Keratinocyte (primary cell): Measurements from ENCODE around the gene IFI30. TPM values are rescaled to one million over a fixed set of nuclear protein-coding genes. Genes with fewer than 3 reads are reported as not detected.
"Not testable (repeated sequence)": the region's sequence is repeated elsewhere in the genome, so short reads cannot be mapped to it uniquely, and the experiment has no call there.

Source experiments
- DNase-seq: peaks from one replicate; pipeline ENCODE4 v3.0.0-alpha.2; 2011; ENCODE audit warnings: low read depth, missing footprints, low spot score
- FAIRE-seq: peaks from 2 replicates; lab custom pipeline; 2011; peaks lifted over from hg19 to GRCh38; lab: Jason Lieb, UNC
- H2AFZ ChIP-seq: 2 replicates; pipeline ENCODE4 v1.6.0; 2012; ENCODE audit warnings: low read length, control low read depth, inconsistent platforms; ENCODE audit not compliant: control insufficient read depth
- H3K27ac ChIP-seq: 2 replicates; pipeline ENCODE4 v1.5.1; 2011; ENCODE audit warnings: low read length; ENCODE audit not compliant: control insufficient read depth, insufficient read depth
- H3K27me3 ChIP-seq: 3 replicates; pipeline ENCODE4 v1.6.0; 2011; ENCODE audit warnings: low read length; ENCODE audit not compliant: control insufficient read depth, insufficient read depth; ENCODE audit errors: extremely low read depth
- H3K36me3 ChIP-seq, 2 experiments: 2 replicates in 1 of 2; 3 replicates in 1 of 2; pipeline ENCODE4 v1.5.1; 2011; ENCODE audit warnings: low read length in 2 of 2, mild to moderate bottlenecking in 1 of 2; ENCODE audit not compliant: control insufficient read depth in 2 of 2, insufficient read depth in 2 of 2; ENCODE audit errors: extremely low read depth in 1 of 2
- H3K4me1 ChIP-seq: 3 replicates; pipeline ENCODE4 v1.5.1; 2011; ENCODE audit warnings: low read length; ENCODE audit not compliant: control insufficient read depth, insufficient read depth; ENCODE audit errors: extremely low read depth
- H3K4me2 ChIP-seq: 3 replicates; pipeline ENCODE4 v1.6.0; 2011; ENCODE audit warnings: low read depth, low read length; ENCODE audit not compliant: control insufficient read depth, insufficient read depth; ENCODE audit errors: extremely low read depth
- H3K4me3 ChIP-seq, 3 experiments: fragments of 200-600 bp in 1 of 3; sonication (generic) in 1 of 3; 2 replicates in 2 of 3; 3 replicates in 1 of 3; pipeline ENCODE4 v1.5.1; 2011 to 2016; ENCODE audit warnings: low read length in 3 of 3, mild to moderate bottlenecking in 3 of 3, control low read depth in 2 of 3, inconsistent platforms in 1 of 3, low read depth in 1 of 3, mixed read lengths in 1 of 3, mixed run types in 1 of 3, moderate library complexity in 1 of 3; ENCODE audit not compliant: control insufficient read depth in 2 of 3, insufficient read depth in 2 of 3; ENCODE audit errors: extremely low read depth in 1 of 3
- H3K79me2 ChIP-seq: 2 replicates; pipeline ENCODE4 v1.6.0; 2012; ENCODE audit warnings: low read length; ENCODE audit not compliant: control insufficient read depth, insufficient read depth
- H3K9ac ChIP-seq: 3 replicates; pipeline ENCODE4 v1.6.0; 2011; ENCODE audit warnings: low read length; ENCODE audit not compliant: control insufficient read depth, insufficient read depth; ENCODE audit errors: extremely low read depth
- H3K9me1 ChIP-seq: 3 replicates; pipeline ENCODE4 v1.6.0; 2011; ENCODE audit warnings: low read length; ENCODE audit not compliant: control insufficient read depth, insufficient read depth; ENCODE audit errors: extremely low read depth
- H3K9me3 ChIP-seq: 2 replicates; pipeline ENCODE4 v1.5.1; 2012; ENCODE audit warnings: low read depth, low read length; ENCODE audit not compliant: control insufficient read depth
- H4K20me1 ChIP-seq: 3 replicates; pipeline ENCODE4 v1.6.0; 2011; ENCODE audit warnings: low read length; ENCODE audit not compliant: control insufficient read depth, insufficient read depth; ENCODE audit errors: extremely low read depth
- EZH2 ChIP-seq: IDR thresholded peaks from one replicate; pipeline ENCODE4 v1.6.1; 2012; ENCODE audit warnings: inconsistent platforms, mild to moderate bottlenecking, low read length, moderate library complexity
- dilution Hi-C: fragments of 300-500 bp; cut with MboI; formaldehyde crosslinking; loops from one replicate; pipeline ENCODE4 v1.7.0; 2020; ENCODE audit warnings: low sequenced_read_pairs; ENCODE audit not compliant: extremely low pct_ligation_motif_present
- polyA plus RNA-seq, 5 experiments: library from polyadenylated mRNA; depleted of rRNA in 3 of 5; stranded (reverse) in 3 of 5; stranded (forward) in 1 of 5; unstranded in 1 of 5; fragments of >200 nt; gene quantifications; 1 replicate in 1 of 5; 2 replicates in 3 of 5; 3 replicates in 1 of 5; pipeline versions ENCODE4 v1.2.1 to v1.2.3, GENCODE V29; 2011 to 2012; ENCODE audit warnings: missing spikeins in 2 of 5, low read depth in 1 of 5, low replicate concordance in 1 of 5
- TF ChIP-seq, protein P1 (sequence below), 3 experiments: IDR thresholded peaks in 1 of 3; conservative IDR thresholded peaks in 1 of 3; optimal IDR thresholded peaks in 1 of 3; 2 replicates in 2 of 3; 3 replicates in 1 of 3; pipeline versions ENCODE3 to v1.5.1; 2011; ENCODE audit warnings: low read length in 3 of 3, mild to moderate bottlenecking in 3 of 3, moderate library complexity in 2 of 3, control low read depth in 1 of 3, inconsistent platforms in 1 of 3; ENCODE audit not compliant: insufficient read depth in 2 of 3; ENCODE audit errors: extremely low read depth in 1 of 3

IFI30 gene
- polyA plus RNA-seq, 1 donor (not counting 4 experiments of a cell fraction or from before 2014, with no cell fraction given): 31.3 TPM

DNA sequence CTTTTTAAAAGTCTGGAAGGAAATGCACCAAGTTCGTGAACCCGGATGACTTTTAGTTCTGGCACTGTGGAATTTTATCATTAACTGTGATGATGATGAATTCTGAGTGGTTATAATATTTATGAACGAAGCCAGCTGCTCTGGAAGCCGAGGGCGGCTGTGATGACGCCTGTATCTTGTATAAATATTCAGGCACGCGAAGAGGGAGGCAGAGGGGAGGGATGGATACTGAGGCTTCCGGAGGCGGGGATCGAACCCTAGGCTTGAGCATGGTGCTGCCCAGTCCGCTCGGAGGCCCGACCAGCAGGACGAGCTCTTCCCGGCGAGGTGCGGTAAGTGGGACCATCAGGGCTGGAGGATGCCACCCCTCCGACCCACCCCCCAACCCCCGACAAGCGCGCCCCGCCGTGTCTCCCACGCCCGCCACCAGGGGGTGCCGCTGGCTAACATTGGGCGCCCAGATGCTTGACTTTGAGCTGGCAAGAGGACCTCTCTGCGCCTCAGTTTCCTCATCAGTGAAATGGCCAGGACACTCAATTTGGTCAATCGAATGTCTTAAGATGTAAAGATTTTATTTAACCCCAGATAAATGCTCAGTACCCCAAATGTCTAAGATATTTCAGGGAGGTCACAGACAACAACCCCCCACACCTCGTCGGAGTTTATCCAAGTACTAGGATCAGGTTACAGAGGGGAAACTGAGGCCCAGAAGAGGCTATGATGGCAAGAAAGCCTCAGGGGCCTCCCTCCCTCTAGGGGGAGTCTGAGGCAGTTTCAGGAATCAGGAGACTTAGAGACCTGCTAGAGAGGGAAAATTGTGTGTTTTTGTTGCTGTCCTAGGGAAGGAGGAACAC is 34.7 kb downstream of the IFI30 start:
- no peaks in the 10 kb centered on the region for H3K9me3 ChIP-seq
- no peaks in the 10 kb centered on the region for H4K20me1 ChIP-seq
- H3K9ac ChIP-seq: no peak overlapping the region
- H3K4me2 ChIP-seq: no peak overlapping the region
- H3K36me3 ChIP-seq: no peaks in the 10 kb centered on the region
- H2AFZ ChIP-seq: no peak overlapping the region
- H3K27ac ChIP-seq: no peak overlapping the region
- DNase-seq (no peak), FAIRE-seq (no peak)
- H3K27me3 ChIP-seq: no peaks in the 10 kb centered on the region
- no peak overlapping the region for H3K4me3 ChIP-seq
- H3K4me1 ChIP-seq: peaks cover 14% of the 10 kb centered on the region
- TF ChIP-seq, protein P1, sequence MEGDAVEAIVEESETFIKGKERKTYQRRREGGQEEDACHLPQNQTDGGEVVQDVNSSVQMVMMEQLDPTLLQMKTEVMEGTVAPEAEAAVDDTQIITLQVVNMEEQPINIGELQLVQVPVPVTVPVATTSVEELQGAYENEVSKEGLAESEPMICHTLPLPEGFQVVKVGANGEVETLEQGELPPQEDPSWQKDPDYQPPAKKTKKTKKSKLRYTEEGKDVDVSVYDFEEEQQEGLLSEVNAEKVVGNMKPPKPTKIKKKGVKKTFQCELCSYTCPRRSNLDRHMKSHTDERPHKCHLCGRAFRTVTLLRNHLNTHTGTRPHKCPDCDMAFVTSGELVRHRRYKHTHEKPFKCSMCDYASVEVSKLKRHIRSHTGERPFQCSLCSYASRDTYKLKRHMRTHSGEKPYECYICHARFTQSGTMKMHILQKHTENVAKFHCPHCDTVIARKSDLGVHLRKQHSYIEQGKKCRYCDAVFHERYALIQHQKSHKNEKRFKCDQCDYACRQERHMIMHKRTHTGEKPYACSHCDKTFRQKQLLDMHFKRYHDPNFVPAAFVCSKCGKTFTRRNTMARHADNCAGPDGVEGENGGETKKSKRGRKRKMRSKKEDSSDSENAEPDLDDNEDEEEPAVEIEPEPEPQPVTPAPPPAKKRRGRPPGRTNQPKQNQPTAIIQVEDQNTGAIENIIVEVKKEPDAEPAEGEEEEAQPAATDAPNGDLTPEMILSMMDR (optimal IDR thresholded peaks at IDR 0.05 in 1 of 3, IDR thresholded peaks at IDR 0.05 in 1 of 3, conservative IDR thresholded peaks at IDR 0.05 in 1 of 3; ENCODE audit: extremely low read depth in 1 of 3, insufficient read depth in 2 of 3, low read length in 3 of 3): peak in 2 of 3 experiments; percentile 71 to 81
- no peak for TF ChIP-seq EZH2
- dilution Hi-C loops: no loop called here
- H3K9me1 ChIP-seq: no peaks in the 10 kb centered on the region
- H3K79me2 ChIP-seq: no peaks in the 10 kb centered on the region

DNA sequence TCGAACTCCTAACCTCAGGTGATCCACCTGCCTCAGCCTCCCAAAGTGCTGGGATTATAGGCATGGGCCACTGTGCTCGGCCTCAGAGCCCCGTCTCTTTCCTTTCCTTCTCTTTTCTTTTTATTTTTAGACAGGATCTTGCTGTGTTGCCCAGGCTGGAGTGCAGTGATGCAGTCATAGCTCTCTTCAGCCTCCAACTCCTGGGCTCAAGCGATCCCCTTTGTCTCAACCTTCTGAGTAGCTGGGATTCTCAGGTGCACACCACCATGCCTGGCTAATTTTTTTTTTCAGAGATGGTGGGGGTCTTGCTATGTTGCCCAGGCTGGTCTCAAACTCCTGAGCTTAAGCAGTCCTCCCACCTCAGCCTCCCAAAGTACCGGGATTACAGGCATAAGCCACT is 36.3 kb downstream of the IFI30 start:
- dilution Hi-C loops, FAIRE-seq, H3K4me2 ChIP-seq, H3K9ac ChIP-seq, H3K36me3 ChIP-seq, DNase-seq, H3K4me1 ChIP-seq, H3K27me3 ChIP-seq, H3K9me1 ChIP-seq, H3K4me3 ChIP-seq, H4K20me1 ChIP-seq, H3K27ac ChIP-seq, H3K79me2 ChIP-seq, H2AFZ ChIP-seq, H3K9me3 ChIP-seq: not testable (repeated sequence)
